Activated CD4-positive, alpha-beta T cell treated with anti-CD3 and anti-CD28 coated beads, Interleukin-2, amount 50 U/mL, for 1 hour (primary cell): Measurements from ENCODE around the gene ASTN2.

Experiments
- DNase-seq: peaks from one replicate; pipeline ENCODE4 v3.0.0-alpha.2; 2020

Gene ASTN2

GRCh38 chr9:117414220-117414905 is 494 bp downstream of the ASTN2 start:
- DNase-seq = no peak

GRCh38 chr9:117413346-117414219 is 1.3 kb downstream of the ASTN2 start:
- DNase-seq = no peak

- no peak for DNase-seq
Measured at GRCh38 chr9:117412841-117413240, 2.0 kb downstream of the ASTN2 start.

GRCh38 chr9:117412006-117412715 is 2.7 kb downstream of the ASTN2 start:
- DNase-seq = no peak

GRCh38 chr9:117411547-117411946 is 3.3 kb downstream of the ASTN2 start:
- no peak for DNase-seq

GRCh38 chr9:117409321-117409720 is 5.5 kb downstream of the ASTN2 start:
- DNase-seq = no peak

- no peak for DNase-seq
Measured at GRCh38 chr9:117407436-117408022, 7.3 kb downstream of the ASTN2 start.

- DNase-seq = no peak
Measured at GRCh38 chr9:117405950-117406705, 8.7 kb downstream of the ASTN2 start.

GRCh38 chr9:117403848-117404247 is 11.0 kb downstream of the ASTN2 start:
- no peak for DNase-seq

GRCh38 chr9:117403403-117403811 is 11.4 kb downstream of the ASTN2 start:
- no peak for DNase-seq

- DNase-seq = no peak
Measured at GRCh38 chr9:117400171-117400570, 14.7 kb downstream of the ASTN2 start.

GRCh38 chr9:117395151-117395650 is 19.7 kb downstream of the ASTN2 start:
- no peak for DNase-seq

- DNase-seq = no peak
Measured at GRCh38 chr9:117394655-117395054, 20.2 kb downstream of the ASTN2 start.

GRCh38 chr9:117392992-117393391 is 21.9 kb downstream of the ASTN2 start:
- no peak for DNase-seq

- DNase-seq = no peak
Measured at GRCh38 chr9:117387422-117387821, 27.4 kb downstream of the ASTN2 start.

- no peak for DNase-seq
Measured at GRCh38 chr9:117379341-117379740, 35.5 kb downstream of the ASTN2 start.

GRCh38 chr9:117377046-117377445 is 37.8 kb downstream of the ASTN2 start:
- DNase-seq = no peak

GRCh38 chr9:117375956-117376355 is 38.9 kb downstream of the ASTN2 start:
- DNase-seq = no peak

- DNase-seq = no peak
Measured at GRCh38 chr9:117374076-117374725, 40.7 kb downstream of the ASTN2 start.

- DNase-seq = no peak
Measured at GRCh38 chr9:117368684-117369230, 46.1 kb downstream of the ASTN2 start.

- no peak for DNase-seq
Measured at GRCh38 chr9:117365438-117365837, 49.4 kb downstream of the ASTN2 start.
